ENCODE results near the gene METTL23.

DNA sequence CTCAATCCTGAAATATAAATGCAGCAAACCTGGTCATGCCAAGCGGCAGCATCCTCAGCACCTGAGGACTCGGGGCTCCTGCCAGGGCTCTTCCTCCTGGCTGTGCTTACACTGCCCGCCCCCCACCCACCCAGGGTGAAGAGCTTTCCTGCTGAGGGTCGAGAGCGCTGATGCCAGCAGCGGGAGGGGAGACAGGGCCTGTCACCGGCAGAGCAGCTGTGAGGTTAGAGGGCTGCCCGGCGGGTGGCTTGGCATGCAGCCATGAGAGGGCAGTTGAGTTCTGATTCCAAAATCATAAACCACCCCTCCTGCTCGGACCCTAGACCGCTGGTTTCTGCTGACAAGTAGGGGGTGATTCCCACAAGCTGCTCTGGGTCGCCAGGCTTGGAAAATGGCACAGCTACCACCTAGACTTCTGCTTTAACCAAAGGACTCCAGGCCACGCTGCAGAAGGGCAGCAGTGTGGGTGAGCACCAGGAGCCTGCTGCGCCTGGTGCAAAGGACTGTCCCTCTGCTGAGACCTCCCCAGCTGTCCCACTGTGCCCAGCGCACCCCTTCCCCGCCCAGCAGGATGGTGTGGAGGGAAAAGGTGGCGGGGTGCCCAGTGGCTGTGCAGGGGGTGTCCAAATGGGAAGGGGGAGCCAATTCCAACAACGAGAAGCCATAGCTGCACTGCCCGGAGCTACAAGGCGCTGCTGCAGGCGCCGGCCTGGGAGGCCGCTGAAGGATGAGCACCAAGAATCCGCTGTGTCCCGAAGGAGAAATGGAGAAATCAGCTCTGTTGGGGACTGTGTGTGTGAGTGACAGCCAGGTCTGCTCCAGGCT, 42.5 kb upstream of the METTL23 start:
- no peak for TF ChIP-seq EP300 (IDR thresholded peaks at IDR 0.05; ENCODE audit: low read depth)
- TF ChIP-seq, protein P1, sequence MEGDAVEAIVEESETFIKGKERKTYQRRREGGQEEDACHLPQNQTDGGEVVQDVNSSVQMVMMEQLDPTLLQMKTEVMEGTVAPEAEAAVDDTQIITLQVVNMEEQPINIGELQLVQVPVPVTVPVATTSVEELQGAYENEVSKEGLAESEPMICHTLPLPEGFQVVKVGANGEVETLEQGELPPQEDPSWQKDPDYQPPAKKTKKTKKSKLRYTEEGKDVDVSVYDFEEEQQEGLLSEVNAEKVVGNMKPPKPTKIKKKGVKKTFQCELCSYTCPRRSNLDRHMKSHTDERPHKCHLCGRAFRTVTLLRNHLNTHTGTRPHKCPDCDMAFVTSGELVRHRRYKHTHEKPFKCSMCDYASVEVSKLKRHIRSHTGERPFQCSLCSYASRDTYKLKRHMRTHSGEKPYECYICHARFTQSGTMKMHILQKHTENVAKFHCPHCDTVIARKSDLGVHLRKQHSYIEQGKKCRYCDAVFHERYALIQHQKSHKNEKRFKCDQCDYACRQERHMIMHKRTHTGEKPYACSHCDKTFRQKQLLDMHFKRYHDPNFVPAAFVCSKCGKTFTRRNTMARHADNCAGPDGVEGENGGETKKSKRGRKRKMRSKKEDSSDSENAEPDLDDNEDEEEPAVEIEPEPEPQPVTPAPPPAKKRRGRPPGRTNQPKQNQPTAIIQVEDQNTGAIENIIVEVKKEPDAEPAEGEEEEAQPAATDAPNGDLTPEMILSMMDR (IDR thresholded peaks at IDR 0.05) = no peak

Measured in transverse colon (tissue), 3 donors.